DMS 273 treated with DMSO at 0.1 percent for 48 hours (cell line): ENCODE data around the gene CXCR1.
"Not testable (repeated sequence)": the region's sequence is repeated elsewhere in the genome, so short reads cannot be mapped to it uniquely, and the experiment has no call there.

ENCODE experiments used
- DNase-seq: peaks from one replicate; lab custom pipeline; 2025; lab: John Stamatoyannopoulos, UW

CXCR1 gene

GRCh38 chr2:218166791-218167190 lies at the start of gene CXCR1:
Gene CXCR1, minus strand, starts transcription at chr2:218166962. Its CDS starts 1,751 bp downstream, at chr2:218165211.
- no peak for DNase-seq

- no peak for DNase-seq
These were observed 49.5 kb upstream of the CXCR1 start for GRCh38 chr2:218216336-218216673.

DNA sequence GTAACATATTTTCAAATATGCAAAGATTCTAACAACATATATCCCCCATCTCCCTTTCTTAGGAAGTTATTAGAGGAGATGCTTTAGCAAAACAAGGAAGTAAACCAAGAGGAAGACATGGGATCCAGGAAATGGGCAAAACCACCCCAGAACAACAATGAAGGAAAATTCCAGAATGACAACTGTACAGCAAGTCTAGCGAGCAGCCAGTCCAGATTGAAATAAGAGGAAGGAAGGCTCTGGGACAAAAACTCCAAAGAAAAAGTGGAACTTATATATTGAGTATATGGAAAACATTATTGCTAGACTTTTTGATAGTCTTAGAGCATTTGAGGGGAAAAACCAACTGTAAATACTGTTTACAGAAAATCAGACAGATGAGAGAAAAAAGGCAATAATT lies 47.4 kb upstream of the CXCR1 start:
- DNase-seq: no peak

DNA sequence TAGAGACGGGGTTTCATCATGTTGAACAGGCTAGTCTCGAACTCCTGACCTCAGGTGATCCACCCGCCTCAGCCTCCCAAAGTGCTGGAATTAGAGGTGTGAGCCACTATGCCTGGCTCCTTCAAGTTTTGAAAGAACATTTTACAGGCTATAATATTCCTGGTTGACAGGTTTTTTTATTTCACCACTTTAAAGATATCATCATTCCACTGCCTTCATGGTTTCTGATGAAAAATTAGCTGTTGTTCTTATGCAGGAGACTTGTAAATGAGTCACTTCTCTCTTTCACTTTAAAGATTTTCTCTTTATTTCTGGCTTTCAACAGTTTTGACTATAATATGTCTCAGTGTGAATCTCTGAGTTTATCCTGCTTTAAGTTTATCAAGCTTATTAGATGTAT lies 42.3 kb upstream of the CXCR1 start:
- no peak for DNase-seq

- no peak for DNase-seq
These were observed 35.5 kb upstream of the CXCR1 start for GRCh38 chr2:218202266-218202665.

DNA sequence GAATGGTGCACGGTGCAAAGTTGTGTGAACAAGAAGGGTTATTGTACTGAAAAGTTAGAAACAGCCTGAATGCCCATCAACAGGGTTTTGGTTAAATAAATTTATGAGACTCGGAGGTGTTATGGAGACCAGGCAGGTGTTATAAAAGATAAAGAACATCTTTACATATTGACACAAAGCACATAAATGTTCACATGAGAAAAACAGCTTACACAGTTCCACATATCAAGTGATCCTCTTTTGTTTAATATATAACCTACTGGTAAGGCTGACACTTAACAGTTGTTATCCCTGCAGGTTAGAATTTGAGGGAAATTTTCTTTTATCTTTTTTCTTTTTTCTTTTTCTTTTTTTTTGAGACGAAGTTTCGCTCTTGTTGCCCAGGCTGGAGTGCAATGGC lies 30.2 kb upstream of the CXCR1 start:
- DNase-seq: no peak

- no peak for DNase-seq
These were observed 28.1 kb upstream of the CXCR1 start for GRCh38 chr2:218194880-218195279.

- DNase-seq: no peak
These were observed 26.9 kb upstream of the CXCR1 start for GRCh38 chr2:218193701-218194100.

GRCh38 chr2:218192902-218193430 lies 26.2 kb upstream of the CXCR1 start:
- DNase-seq: no peak

- no peak for DNase-seq
These were observed 21.8 kb upstream of the CXCR1 start for GRCh38 chr2:218188528-218188927.

DNA sequence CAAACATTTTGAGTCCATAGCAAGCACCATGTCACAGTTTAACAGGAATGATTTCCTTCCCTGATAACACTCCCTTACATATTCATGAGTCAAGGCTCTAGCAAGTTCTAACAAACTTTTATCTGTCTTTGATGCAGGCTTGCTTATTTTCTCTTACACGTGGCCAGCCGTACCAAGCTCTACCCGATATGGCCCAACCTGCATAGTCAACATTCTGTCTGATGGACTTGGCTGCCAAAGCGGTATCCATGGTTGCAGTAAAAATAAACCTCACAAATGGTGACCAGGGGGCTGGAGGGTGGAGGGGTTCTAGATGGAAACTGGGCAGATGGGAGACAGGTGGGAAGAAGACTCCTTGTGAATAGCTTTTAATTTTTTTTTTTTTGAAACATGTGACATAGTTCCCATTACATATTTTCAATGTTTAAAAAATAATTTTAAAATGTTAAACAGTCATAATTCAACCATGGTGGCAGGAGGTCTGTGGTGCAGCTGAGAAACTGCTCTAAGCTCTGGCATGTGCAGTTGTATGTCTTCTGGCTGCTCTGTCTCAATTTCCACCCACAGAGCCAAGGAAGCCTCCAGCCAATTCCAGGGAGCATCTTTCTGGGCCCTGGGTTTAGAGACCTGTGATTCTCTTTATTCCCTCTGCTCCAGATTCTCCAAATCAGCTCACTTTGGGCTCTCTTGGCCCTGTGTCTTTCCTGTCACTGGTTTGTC lies 20.7 kb upstream of the CXCR1 start:
- DNase-seq: no peak

GRCh38 chr2:218186876-218187275 lies 20.1 kb upstream of the CXCR1 start:
- no peak for DNase-seq

DNA sequence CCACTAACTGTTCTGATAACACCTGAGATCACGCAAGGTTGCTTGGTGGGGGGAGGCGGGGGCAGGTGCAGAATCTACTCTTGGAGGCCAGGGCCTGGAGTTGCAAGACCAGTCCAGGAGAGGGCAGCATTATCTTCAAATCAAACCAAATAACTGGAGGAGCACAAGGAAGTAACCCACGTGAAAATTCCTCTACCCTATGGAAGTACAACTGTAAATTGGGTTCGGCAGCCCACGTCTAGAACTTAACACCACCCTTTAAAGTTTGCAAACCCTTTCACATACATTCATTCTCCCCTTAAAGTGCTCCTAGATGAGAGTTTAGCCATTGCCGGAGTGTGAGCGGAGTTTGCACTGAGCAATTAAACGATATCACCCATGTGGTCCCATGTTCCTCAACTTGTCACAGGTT lies 19.6 kb upstream of the CXCR1 start:
- peak; percentile 47 for DNase-seq

GRCh38 chr2:218184331-218184730 lies 17.6 kb upstream of the CXCR1 start:
- no peak for DNase-seq

GRCh38 chr2:218180467-218181114 lies 13.8 kb upstream of the CXCR1 start:
- no peak for DNase-seq

GRCh38 chr2:218179782-218180181 lies 13.0 kb upstream of the CXCR1 start:
- no peak for DNase-seq

DNA sequence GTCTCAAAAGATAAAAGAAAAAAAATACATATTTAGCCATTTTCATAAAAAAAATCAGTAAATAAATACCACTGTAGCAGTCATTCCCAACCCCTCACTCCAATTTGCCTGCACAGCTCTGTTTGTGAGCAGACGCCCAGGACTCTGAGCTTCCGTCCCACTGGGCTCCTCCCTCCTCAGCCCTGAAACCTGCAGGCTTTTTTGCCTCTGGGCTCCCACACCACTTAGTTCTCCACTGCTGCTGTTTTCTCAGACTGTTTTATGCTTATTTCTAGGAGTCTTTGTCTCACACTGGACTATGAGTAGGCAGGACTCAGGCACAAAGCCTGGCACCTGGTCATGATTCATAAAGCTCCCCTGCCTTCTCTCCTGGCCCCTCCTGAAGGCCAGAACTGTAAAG lies 6.1 kb upstream of the CXCR1 start:
- no peak for DNase-seq

DNA sequence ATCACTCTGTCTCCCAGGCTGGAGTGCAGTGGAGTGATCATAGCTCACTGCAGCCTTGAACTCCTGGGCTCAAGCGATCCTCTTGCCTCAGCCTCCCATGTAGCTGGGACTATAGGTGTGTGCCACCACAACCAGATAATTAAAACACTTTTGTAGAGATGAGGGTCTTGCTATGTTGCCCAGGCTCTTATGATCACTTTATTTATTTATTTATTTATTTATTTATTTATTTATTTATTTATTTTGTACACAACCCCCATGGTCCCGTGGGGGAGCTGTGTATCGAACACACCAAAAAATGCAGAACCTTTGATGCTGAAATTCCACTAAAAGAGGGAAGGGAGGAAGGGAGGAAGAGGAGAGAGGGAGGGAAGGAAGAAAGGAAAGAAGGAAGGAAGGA lies 5.0 kb upstream of the CXCR1 start:
- not testable (repeated sequence) for DNase-seq

GRCh38 chr2:218169757-218170546 lies 3.2 kb upstream of the CXCR1 start:
- no peak for DNase-seq

GRCh38 chr2:218168635-218169462 lies 2.1 kb upstream of the CXCR1 start:
- no peak for DNase-seq

DNA sequence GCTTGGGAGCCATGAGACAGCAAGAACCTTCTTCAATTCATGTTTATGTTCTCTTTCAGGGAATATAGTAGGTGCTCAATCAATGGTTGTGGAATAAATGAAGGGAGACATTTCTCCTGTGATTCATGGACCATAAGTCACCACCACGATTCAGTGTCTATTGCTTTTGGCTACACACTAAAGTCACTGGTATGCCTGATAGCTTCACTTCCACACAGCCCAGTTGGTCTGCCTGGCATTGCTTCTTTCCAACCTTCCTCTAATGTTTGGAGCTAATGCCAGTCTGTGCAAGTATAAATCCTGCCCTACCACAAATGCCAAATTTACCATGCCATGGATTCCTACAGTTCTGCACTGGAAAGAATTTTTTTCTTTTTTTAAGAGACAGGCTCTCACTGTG lies 1.3 kb upstream of the CXCR1 start:
- no peak for DNase-seq

DNA sequence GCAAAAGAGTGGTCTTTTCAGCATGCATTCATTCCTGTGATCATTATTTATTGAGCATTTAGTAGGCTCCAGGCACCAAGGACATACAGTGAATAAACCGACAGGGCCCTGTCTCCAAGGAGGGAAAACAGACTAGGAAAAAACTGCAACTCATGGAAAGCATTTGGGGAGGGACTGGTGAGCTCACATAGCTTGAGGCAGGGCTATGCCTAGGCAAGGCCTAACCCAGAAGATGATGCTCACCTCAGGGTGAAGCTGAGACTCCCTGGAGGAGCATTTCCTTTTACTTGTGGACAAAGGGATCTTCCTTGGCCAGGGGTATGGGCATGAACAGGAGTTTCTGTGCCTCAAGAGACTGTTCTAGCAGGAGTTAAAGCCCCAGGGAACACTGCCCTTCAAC lies 3.9 kb downstream of the CXCR1 start:
- no peak for DNase-seq
